SKM-1 treated with dmso at 0.1 percent for 144 hours (cell line): ENCODE measurements around the gene SDK2.

Experiments used
- DNase-seq: peaks from one replicate; lab custom pipeline; 2025; ENCODE audit not compliant: unreplicated experiment; lab: John Stamatoyannopoulos, UW

SDK2 gene

GRCh38 chr17:73644145-73645049 lies at the start of gene SDK2:
Gene SDK2 (minus strand): TSS chr17:73644445. CDS start chr17:73644088, 357 bp downstream.
- DNase-seq, result no peak

- no peak for DNase-seq
These were observed 48.8 kb upstream of the SDK2 start for GRCh38 chr17:73693071-73693470.

GRCh38 chr17:73691321-73691766 lies 47.1 kb upstream of the SDK2 start:
- no peak for DNase-seq

- DNase-seq, result no peak
These were observed 46.4 kb upstream of the SDK2 start for GRCh38 chr17:73690676-73691075.

GRCh38 chr17:73689596-73690275 lies 45.5 kb upstream of the SDK2 start:
- no peak for DNase-seq

GRCh38 chr17:73686961-73687360 lies 42.7 kb upstream of the SDK2 start:
- no peak for DNase-seq

- no peak for DNase-seq
These were observed 41.9 kb upstream of the SDK2 start for GRCh38 chr17:73686126-73686525.

GRCh38 chr17:73684183-73684582 lies 39.9 kb upstream of the SDK2 start:
- no peak for DNase-seq

- DNase-seq, result no peak
These were observed 39.5 kb upstream of the SDK2 start for GRCh38 chr17:73683771-73684170.

- DNase-seq, result no peak
These were observed 37.7 kb upstream of the SDK2 start for GRCh38 chr17:73681946-73682345.

- DNase-seq, result no peak
These were observed 35.2 kb upstream of the SDK2 start for GRCh38 chr17:73679476-73679875.

GRCh38 chr17:73678999-73679398 lies 34.8 kb upstream of the SDK2 start:
- no peak for DNase-seq

GRCh38 chr17:73669771-73670170 lies 25.5 kb upstream of the SDK2 start:
- no peak for DNase-seq

GRCh38 chr17:73667181-73667959 lies 23.1 kb upstream of the SDK2 start:
- peak; percentile 86 for DNase-seq

GRCh38 chr17:73663614-73664013 lies 19.4 kb upstream of the SDK2 start:
- DNase-seq, result no peak

- DNase-seq, result no peak
These were observed 16.1 kb upstream of the SDK2 start for GRCh38 chr17:73660366-73660765.

- no peak for DNase-seq
These were observed 14.7 kb upstream of the SDK2 start for GRCh38 chr17:73658821-73659515.

- no peak for DNase-seq
These were observed 13.3 kb upstream of the SDK2 start for GRCh38 chr17:73657473-73658116.

GRCh38 chr17:73654241-73654640 lies 10.0 kb upstream of the SDK2 start:
- DNase-seq, result no peak

GRCh38 chr17:73653810-73654209 lies 9.6 kb upstream of the SDK2 start:
- no peak for DNase-seq
